H1 (cell line): Measurements from ENCODE around the gene CPNE4. TPM values are rescaled to one million over a fixed set of nuclear protein-coding genes. Genes with fewer than 3 reads are reported as not detected.

Experiments used
- BCL11A ChIP-seq, 2 experiments: IDR thresholded peaks; one replicate each; pipeline ENCODE4 v1.6.1; 2011; ENCODE audit warnings: low read depth in 2 of 2, low read length in 2 of 2, mild to moderate bottlenecking in 2 of 2
- CHD7 ChIP-seq: fragments of 300-600 bp; sonication (generic); IDR thresholded peaks from 2 replicates; pipeline ENCODE4 v1.7.1; 2012; ENCODE audit warnings: low read length, moderate library complexity, mild to moderate bottlenecking, inconsistent platforms; ENCODE audit not compliant: insufficient replicate concordance
- MAFK ChIP-seq: IDR thresholded peaks from 2 replicates; pipeline ENCODE4 v1.6.1; 2012; ENCODE audit warnings: low read depth, mild to moderate bottlenecking, improper control_type of control experiment, low read length
- YY1 ChIP-seq: IDR thresholded peaks from 2 replicates; pipeline ENCODE4 v1.6.1; 2011; ENCODE audit warnings: low read depth, mild to moderate bottlenecking, low read length
- polyA plus RNA-seq, 7 experiments: library from polyadenylated mRNA; depleted of rRNA in 3 of 7; stranded (reverse) in 5 of 7; unstranded in 2 of 7; fragments of >200 nt in 5 of 7; fragments of 200-250 nt in 2 of 7; gene quantifications; 1 replicate in 5 of 7; 2 replicates in 1 of 7; 4 replicates in 1 of 7; pipeline versions ENCODE4 v1.2.1 to v1.2.3, GENCODE V29; 2011 to 2013; ENCODE audit warnings: missing spikeins in 2 of 7, mixed read lengths in 2 of 7
- total RNA-seq: library from RNA; stranded (reverse); fragmentation: NEBNext Ultra II Directional; extraction: Animal tissue kit (Norgen Biotek cat#: 25700); gene quantifications from 2 replicates; pipeline ENCODE4 v1.2.1, GENCODE V29; 2021

CPNE4 gene
- total and polyA plus RNA-seq, 2 of the 8 experiments (the other 6 are each of a cell fraction or from before 2014, with no cell fraction given), result 0.82 to 3.8 TPM

GRCh38 chr3:131694376-131694775, 340.4 kb downstream of the CPNE4 start (continued):
- TF ChIP-seq CHD7 (no peak), BCL11A (IDR thresholded peaks at IDR 0.05; ENCODE audit: low read depth in 2 of 2, low read length in 2 of 2) (no peak), YY1 (no peak), MAFK (no peak)
